HG03558 (cell line): ENCODE data around the gene CDCA4.

Experiments used
- ATAC-seq: cut with Tn5 transposase; IDR thresholded peaks from one replicate; pipeline ENCODE4 v1.9.1; 2021; ENCODE audit warnings: moderate number of reproducible peaks; ENCODE audit not compliant: unreplicated experiment; ENCODE audit errors: extremely low read depth

Gene CDCA4

DNA sequence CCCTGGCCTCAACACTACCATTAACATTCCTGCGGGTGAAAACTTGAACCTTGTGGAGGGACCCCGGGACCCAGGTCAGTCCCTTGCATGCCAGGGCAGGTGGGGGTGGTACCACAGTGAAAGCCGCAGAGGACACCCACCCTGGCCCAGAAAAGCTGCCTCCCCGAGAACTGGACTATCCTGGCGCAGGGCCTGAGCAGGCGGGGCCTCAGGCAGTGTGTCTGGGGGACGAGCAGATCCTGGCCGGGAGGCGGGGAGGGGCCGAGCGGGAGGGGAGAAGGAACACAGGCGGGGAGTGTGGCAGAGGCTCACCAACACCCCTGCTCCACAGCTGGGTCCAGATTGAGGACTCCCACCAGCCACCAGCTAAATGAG lies 52.7 kb downstream of the CDCA4 start:
- ATAC-seq = no peak

DNA sequence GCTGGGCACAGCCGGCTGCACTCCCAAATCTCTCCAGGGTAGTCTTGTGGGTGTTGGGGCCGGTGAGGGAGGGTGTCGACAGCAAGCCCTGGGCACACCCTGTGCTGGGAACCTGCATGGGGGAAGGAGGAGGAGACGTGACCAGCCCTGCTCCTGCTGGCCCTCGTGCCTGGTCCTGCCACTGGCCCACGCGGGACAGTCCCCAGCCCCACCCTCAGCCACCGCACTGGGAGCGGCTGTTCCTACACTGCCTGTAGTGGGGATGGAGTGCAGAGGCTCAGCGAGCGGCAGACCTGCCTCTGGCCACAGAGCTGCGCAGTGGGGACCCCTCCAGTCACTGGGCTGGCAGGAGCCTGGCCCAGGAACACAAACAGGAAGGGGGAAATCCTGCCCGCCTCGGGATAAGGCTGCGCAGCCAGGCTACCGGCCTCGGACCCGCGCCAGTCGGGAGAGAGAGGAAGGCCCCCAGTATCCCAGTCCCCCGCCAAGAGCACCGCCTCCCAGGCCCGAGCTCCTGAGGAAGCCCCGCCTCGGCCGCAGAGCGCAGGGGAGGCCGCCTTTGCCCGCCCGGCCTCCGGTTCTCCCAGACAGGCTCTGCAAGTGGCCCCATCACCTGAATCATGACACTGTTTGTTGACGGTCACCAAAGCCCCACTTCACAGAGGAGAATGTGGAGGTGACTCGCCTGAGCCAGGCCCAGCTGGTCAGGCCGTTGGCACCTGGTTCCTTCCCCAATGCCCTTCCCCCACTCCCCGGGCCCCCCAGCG lies 53.3 kb downstream of the CDCA4 start:
- ATAC-seq = no peak

- no peak for ATAC-seq
These were observed 53.9 kb downstream of the CDCA4 start for GRCh38 chr14:104966981-104967385.

- ATAC-seq = no peak
These were observed 54.5 kb downstream of the CDCA4 start for GRCh38 chr14:104966261-104966865.

DNA sequence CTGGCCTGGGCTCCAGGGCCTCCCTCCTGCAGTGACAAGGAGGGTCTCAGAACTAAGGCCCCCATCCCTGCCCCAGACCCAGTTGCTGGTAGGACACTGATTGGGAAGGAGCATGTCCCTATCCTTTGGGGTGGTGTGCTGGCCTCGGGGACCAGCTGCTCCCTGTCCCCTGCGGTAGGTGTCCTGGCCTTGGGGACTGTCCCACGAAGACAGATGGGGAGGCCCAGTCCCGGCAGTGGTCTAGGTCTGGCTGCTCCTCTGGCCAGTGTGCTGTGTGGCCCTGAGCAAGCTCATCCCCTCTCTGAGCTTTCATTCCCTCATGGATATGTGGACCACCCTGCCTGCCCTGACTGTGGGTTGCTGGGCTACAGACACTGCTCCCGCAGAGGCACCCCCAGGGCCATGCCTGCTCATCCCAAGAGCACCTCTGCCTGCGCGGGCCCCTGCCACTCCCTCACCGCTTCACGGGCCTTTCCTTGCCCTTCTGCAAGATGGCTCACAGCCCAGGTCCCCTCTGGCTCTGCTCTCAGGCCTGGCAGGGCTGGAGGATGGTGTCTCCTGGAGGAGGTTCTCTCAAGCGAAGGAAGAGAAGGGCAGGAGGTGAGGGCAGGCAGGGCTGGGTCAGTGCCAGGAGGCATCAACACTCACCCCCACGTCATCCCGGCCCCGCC lies 55.2 kb downstream of the CDCA4 start:
- no peak for ATAC-seq

DNA sequence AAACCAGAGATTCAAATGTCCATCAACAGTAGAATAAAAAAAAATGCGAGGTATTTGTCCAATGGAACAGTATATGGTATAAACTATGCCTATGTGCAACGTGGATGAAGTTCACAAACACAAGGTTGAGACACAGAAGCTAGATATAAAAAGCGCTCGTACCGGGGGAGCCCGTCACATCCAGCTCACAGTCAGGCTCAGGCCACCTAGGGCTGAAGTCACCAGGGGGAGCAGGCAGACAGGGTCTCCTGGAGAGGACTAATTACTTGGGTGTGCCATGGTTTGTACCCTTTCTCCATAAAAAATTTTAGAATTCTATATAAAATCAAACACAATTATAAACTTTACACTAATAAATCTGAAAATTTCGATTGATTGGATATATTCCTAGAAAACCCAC lies 56.3 kb downstream of the CDCA4 start:
- no peak for ATAC-seq
